ENCODE measurements around the gene SSC5D.
"Not testable (repeated sequence)": the region's sequence is repeated elsewhere in the genome, so short reads cannot be mapped to it uniquely, and the experiment has no call there.

The SSC5D gene

GRCh38 chr19:55443045-55443823, 45.0 kb upstream of the SSC5D start, which contains the start of gene SHISA7:
TSS of gene SHISA7 (minus strand) at chr19:55443300. CDS start at chr19:55442863, 437 bp downstream.
- TF ChIP-seq CTCF (IDR thresholded peaks at IDR 0.05; ENCODE audit: low read length, missing control alignments), result no peak
- no peak within 1 kb of the TSS for H3K4me3 ChIP-seq (replicated peaks; ENCODE audit: low read depth, low read length)
- DNase-seq (ENCODE audit: low read depth), result no peak

- no peak for TF ChIP-seq CTCF (IDR thresholded peaks at IDR 0.05; ENCODE audit: low read length, missing control alignments)
- no peak for DNase-seq (ENCODE audit: low read depth)
- no peak overlapping the region for H3K4me3 ChIP-seq (replicated peaks; ENCODE audit: low read depth, low read length)
Measured at GRCh38 chr19:55443824-55444480, 44.3 kb upstream of the SSC5D start.

- no peak for TF ChIP-seq CTCF (IDR thresholded peaks at IDR 0.05; ENCODE audit: low read length, missing control alignments)
- no peak overlapping the region for H3K4me3 ChIP-seq (replicated peaks; ENCODE audit: low read depth, low read length)
- DNase-seq (ENCODE audit: low read depth), result no peak
Measured at GRCh38 chr19:55444646-55445045, 43.6 kb upstream of the SSC5D start.

GRCh38 chr19:55446060-55446459, 42.2 kb upstream of the SSC5D start:
- no peak for DNase-seq (ENCODE audit: low read depth)
- no peak for TF ChIP-seq CTCF (IDR thresholded peaks at IDR 0.05; ENCODE audit: low read length, missing control alignments)
- H3K4me3 ChIP-seq (replicated peaks; ENCODE audit: low read depth, low read length), result no peak overlapping the region

- DNase-seq (ENCODE audit: low read depth), result peak; percentile 35
- TF ChIP-seq CTCF (IDR thresholded peaks at IDR 0.05; ENCODE audit: low read length, missing control alignments), result no peak
Measured at GRCh38 chr19:55447421-55448174, 40.6 kb upstream of the SSC5D start.

GRCh38 chr19:55448175-55448490, 40.1 kb upstream of the SSC5D start:
- not testable (repeated sequence) for DNase-seq (ENCODE audit: low read depth); H3K4me3 ChIP-seq (replicated peaks; ENCODE audit: low read depth, low read length)

More at GRCh38 chr19:55447421-55448174, 40.6 kb upstream of the SSC5D start:
- no peak overlapping the region for H3K4me3 ChIP-seq (replicated peaks; ENCODE audit: low read depth, low read length)

GRCh38 chr19:55449469-55449868, 38.8 kb upstream of the SSC5D start:
- no peak for DNase-seq (ENCODE audit: low read depth)
- H3K4me3 ChIP-seq (replicated peaks; ENCODE audit: low read depth, low read length), result no peak overlapping the region
- no peak for TF ChIP-seq CTCF (IDR thresholded peaks at IDR 0.05; ENCODE audit: low read length, missing control alignments)
